ENCODE data around the gene LRRC39. TPM values are rescaled to one million over a fixed set of nuclear protein-coding genes. Genes with fewer than 3 reads are reported as not detected.

Gene LRRC39
- total and polyA plus RNA-seq, 12 donors = 13.9 to 355 (median 135) TPM

DNA sequence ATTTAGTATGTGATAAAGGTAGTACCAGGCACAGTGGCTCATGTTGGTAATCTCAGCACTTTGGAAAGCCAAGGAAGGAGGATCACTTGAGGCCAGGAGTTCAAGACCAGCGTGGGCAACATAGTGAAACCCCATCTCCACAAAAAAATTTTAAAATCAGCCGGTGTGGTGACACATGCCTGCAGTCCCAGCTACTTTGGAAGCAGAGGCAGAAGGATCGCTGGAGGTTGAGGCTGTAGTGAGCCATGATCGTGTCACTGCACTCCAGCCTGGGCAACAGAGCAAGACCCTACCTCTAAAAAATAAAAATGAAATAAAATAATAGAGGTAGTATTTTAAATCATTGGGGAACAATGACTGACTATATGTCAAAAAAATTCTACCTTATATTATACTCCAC lies 62.5 kb downstream of the LRRC39 start:
- no peak for ATAC-seq
- DNase-seq = no peak
- Histone ChIP-seq H3K27me3 (no peaks in the 10 kb centered on the region), H3K27ac (no peak overlapping the region), H3K36me3 (peaks cover 0 to 36% (median 3%) of the 10 kb centered on the region in 9 donors), H3K4me1 (no peaks in the 10 kb centered on the region), H3K4me3 (no peak overlapping the region), H3K9me3 (no peaks in the 10 kb centered on the region)
- TF ChIP-seq, protein P1, sequence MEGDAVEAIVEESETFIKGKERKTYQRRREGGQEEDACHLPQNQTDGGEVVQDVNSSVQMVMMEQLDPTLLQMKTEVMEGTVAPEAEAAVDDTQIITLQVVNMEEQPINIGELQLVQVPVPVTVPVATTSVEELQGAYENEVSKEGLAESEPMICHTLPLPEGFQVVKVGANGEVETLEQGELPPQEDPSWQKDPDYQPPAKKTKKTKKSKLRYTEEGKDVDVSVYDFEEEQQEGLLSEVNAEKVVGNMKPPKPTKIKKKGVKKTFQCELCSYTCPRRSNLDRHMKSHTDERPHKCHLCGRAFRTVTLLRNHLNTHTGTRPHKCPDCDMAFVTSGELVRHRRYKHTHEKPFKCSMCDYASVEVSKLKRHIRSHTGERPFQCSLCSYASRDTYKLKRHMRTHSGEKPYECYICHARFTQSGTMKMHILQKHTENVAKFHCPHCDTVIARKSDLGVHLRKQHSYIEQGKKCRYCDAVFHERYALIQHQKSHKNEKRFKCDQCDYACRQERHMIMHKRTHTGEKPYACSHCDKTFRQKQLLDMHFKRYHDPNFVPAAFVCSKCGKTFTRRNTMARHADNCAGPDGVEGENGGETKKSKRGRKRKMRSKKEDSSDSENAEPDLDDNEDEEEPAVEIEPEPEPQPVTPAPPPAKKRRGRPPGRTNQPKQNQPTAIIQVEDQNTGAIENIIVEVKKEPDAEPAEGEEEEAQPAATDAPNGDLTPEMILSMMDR (IDR thresholded peaks at IDR 0.05) = no peak
- WGBS, 2 donors = 96% methylated on average over 4 of the region's 4 CpGs
- intact Hi-C loops (cut with DNase I) = no loop called here

DNA sequence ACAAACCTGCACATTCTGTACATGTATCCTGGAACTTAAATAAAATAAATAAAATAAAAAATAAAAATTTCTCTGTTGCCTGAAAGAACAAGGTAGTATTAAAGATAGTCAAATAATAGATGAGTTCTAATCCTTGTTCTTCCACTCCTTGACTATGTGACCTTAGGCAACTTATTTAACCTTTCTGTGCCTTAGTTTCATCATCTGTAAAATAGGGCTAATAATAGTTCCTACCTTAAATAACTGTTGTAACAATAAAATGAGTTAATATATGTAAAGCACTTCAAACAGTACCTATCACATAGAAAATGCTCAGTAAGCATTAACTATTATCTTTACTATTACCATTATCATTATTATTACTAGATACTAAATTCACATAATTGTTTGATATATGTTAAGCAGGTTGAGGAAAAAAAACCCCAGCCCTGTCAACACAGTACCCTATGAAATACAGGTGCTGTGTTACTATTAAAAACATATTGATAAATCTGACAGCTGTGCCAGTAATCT lies 68.4 kb downstream of the LRRC39 start:
- Histone ChIP-seq H3K27ac (no peak overlapping the region), H3K36me3 (peaks cover 0 to 50% (median 9%) of the 10 kb centered on the region in 9 donors), H3K9me3 (no peaks in the 10 kb centered on the region), H3K4me3 (no peak overlapping the region), H3K27me3 (no peaks in the 10 kb centered on the region), H3K4me1 (no peaks in the 10 kb centered on the region)
- TF ChIP-seq, protein P1 (IDR thresholded peaks at IDR 0.05) = no peak
- DNase-seq = no peak
- intact Hi-C loops (cut with DNase I) = no loop called here
- ATAC-seq = no peak

- Histone ChIP-seq H3K27ac (no peak overlapping the region), H3K4me1 (no peaks in the 10 kb centered on the region), H3K27me3 (no peaks in the 10 kb centered on the region), H3K36me3 (peaks cover 0 to 64% (median 9%) of the 10 kb centered on the region in 9 donors), H3K9me3 (no peaks in the 10 kb centered on the region), H3K4me3 (no peak overlapping the region)
- WGBS, 2 donors = 83 to 91% methylated on average over 4 of the region's 4 CpGs
- DNase-seq = no peak
- TF ChIP-seq, protein P1 (IDR thresholded peaks at IDR 0.05) = no peak
- ATAC-seq = no peak
- intact Hi-C loops (cut with DNase I) = no loop called here
These were observed 70.4 kb downstream of the LRRC39 start for GRCh38 chr1:100107696-100108095.

DNA sequence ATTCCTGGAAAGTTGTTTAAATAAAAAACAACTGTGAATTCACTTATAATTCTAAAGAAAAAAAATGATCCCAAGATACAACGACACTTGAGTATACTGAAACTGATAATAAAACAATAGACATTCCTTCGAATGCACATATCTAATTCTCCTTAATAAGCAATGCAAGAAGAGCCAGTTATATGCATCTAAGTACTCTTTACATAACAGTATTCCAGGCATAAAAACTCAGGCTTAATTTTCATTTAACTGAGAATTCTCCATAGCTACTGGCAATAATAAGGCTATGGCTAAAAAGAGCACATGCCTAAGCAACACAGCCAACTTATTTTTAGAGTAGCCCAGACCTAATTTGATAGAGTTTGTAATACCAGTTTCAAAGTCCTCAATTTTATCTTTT lies 76.5 kb downstream of the LRRC39 start:
- intact Hi-C loops (cut with DNase I) = no loop called here
- Histone ChIP-seq H3K36me3 (peaks cover 0 to 81% (median 9%) of the 10 kb centered on the region in 9 donors), H3K27ac (peak overlapping the region in 2 of 10 donors; percentile 1 to 57), H3K4me3 (no peak overlapping the region), H3K9me3 (no peaks in the 10 kb centered on the region), H3K27me3 (no peaks in the 10 kb centered on the region), H3K4me1 (peaks cover 0 to 18% (median 0%) of the 10 kb centered on the region in 9 donors)
- DNase-seq = no peak
- peak in 1 of 8 donors; percentile 30 for ATAC-seq
- WGBS, 2 donors = 64 to 70% methylated on average over 2 of the region's 2 CpGs
- TF ChIP-seq, protein P1 (IDR thresholded peaks at IDR 0.05) = no peak

All from heart right ventricle (tissue), 16 donors.